GM12878 (cell line): Measurements from ENCODE around the gene TBC1D8. TPM values are rescaled to one million over a fixed set of nuclear protein-coding genes. Genes with fewer than 3 reads are reported as not detected.

Experiments used
- ATAC-seq: fragments of 200-7000 bp; cut with Tn5 transposase; 3 replicates; pipeline ENCODE4 v1.9.1; 2020; ENCODE audit warnings: mild to moderate bottlenecking, moderate library complexity
- BruUV-seq: library from RNA; stranded (reverse); fragments of 400-500 nt; replicated peaks from 2 replicates; lab custom pipeline; 2021; lab: Mats Ljungman, UMichigan
- CTCF ChIA-PET: fragments of 300-600 bp; sonication (Branson Sonifier 250); formaldehyde crosslinking; extraction: SDS; loops from one replicate; lab custom pipeline; 2021; ENCODE audit warnings: inconsistent platforms; lab: Yijun Ruan, JAX
- POLR2A ChIA-PET: fragments of 350-600 bp; formaldehyde crosslinking; extraction: SDS; loops from one replicate; lab custom pipeline; 2021; ENCODE audit warnings: inconsistent platforms; lab: Charles Lee
- RAD21 ChIA-PET: fragments of 300-600 bp; sonication (Branson Sonifier 250); formaldehyde crosslinking; loops from one replicate; lab custom pipeline; 2023; ENCODE audit warnings: antibody characterized with exemption; ENCODE audit not compliant: unreplicated experiment; lab: Charles Lee
- SMC1A ChIA-PET: fragments of 300-600 bp; sonication (Branson Sonifier 250); formaldehyde crosslinking; loops from one replicate; lab custom pipeline; 2023; ENCODE audit not compliant: unreplicated experiment, uncharacterized antibody; lab: Charles Lee
- DNase-seq: peaks from one replicate; pipeline ENCODE4 v3.0.0-alpha.2; 2011; ENCODE audit warnings: low read depth, low spot score
- FAIRE-seq: peaks from 3 replicates; lab custom pipeline; 2011; peaks lifted over from hg19 to GRCh38; lab: Jason Lieb, UNC
- H2AFZ ChIP-seq: 2 replicates; pipeline ENCODE4 v1.6.0; 2011; ENCODE audit warnings: low read depth, low read length, control low read depth; ENCODE audit not compliant: control insufficient read depth
- H3K27ac ChIP-seq: 2 replicates; pipeline ENCODE4 v1.5.1; 2011; ENCODE audit warnings: control low read depth; ENCODE audit not compliant: control insufficient read depth, insufficient read depth
- H3K27me3 ChIP-seq, 2 experiments: replicated peaks in 1 of 2; 2 replicates each; pipeline versions ENCODE4 v1.6.0 to v1.6.1; 2011; ENCODE audit warnings: low read length in 1 of 2; ENCODE audit not compliant: control insufficient read depth in 2 of 2, insufficient read depth in 2 of 2
- H3K36me3 ChIP-seq, 2 experiments: 2 replicates each; pipeline ENCODE4 v1.5.1; 2011; ENCODE audit warnings: low read length in 1 of 2; ENCODE audit not compliant: control insufficient read depth in 2 of 2, insufficient read depth in 2 of 2
- H3K4me1 ChIP-seq: 2 replicates; pipeline ENCODE4 v1.6.1; 2011; ENCODE audit warnings: mild to moderate bottlenecking, low read length, moderate library complexity, mixed read lengths; ENCODE audit not compliant: control insufficient read depth, insufficient read depth
- H3K4me2 ChIP-seq: 2 replicates; pipeline ENCODE4 v1.6.0; 2011; ENCODE audit warnings: control low read depth; ENCODE audit not compliant: control insufficient read depth, insufficient read depth
- H3K4me3 ChIP-seq: fragments of 200-600 bp; sonication (generic); 2 replicates; pipeline ENCODE4 v1.5.1; 2016
- H3K79me2 ChIP-seq: 2 replicates; pipeline ENCODE4 v1.6.0; 2011; ENCODE audit warnings: low read length; ENCODE audit not compliant: control insufficient read depth, insufficient read depth
- H3K9ac ChIP-seq: 2 replicates; pipeline ENCODE4 v1.8.0; 2011; ENCODE audit warnings: low read length, control low read depth, mixed read lengths; ENCODE audit not compliant: control insufficient read depth, insufficient read depth
- H3K9me3 ChIP-seq: replicated peaks from 3 replicates; pipeline ENCODE4 v1.5.1; 2011; ENCODE audit warnings: mild to moderate bottlenecking, low read length; ENCODE audit not compliant: control insufficient read depth, insufficient read depth
- H4K20me1 ChIP-seq: 2 replicates; pipeline ENCODE4 v1.6.0; 2011; ENCODE audit not compliant: control insufficient read depth, insufficient read depth
- ASH2L ChIP-seq: fragments of 300-600, 200-600 bp; sonication (generic); IDR thresholded peaks from 2 replicates; pipeline ENCODE4 v1.6.1; 2017; ENCODE audit warnings: low read depth, mild to moderate bottlenecking, borderline replicate concordance
- CBX3 ChIP-seq: fragments of 200-600 bp; sonication (generic); IDR thresholded peaks from 2 replicates; pipeline ENCODE4 v1.6.1; 2016; ENCODE audit warnings: low read depth, borderline replicate concordance
- CREM ChIP-seq: IDR thresholded peaks from 2 replicates; pipeline ENCODE4 v1.6.1; 2014; ENCODE audit warnings: antibody characterized with exemption, low read depth
- GABPA ChIP-seq: IDR thresholded peaks from 2 replicates; pipeline ENCODE4 v1.6.1; 2014; ENCODE audit warnings: antibody characterized with exemption, low read depth, mild to moderate bottlenecking, inconsistent platforms
- MTA2 ChIP-seq: fragments of 450-650 bp; IDR thresholded peaks from 2 replicates; pipeline ENCODE4 v1.6.1; 2016; ENCODE audit warnings: low read depth, mild to moderate bottlenecking, moderate library complexity
- MYB ChIP-seq: fragments of 150-350 bp; IDR thresholded peaks from 2 replicates; pipeline ENCODE4 v1.6.1; 2014; ENCODE audit warnings: mild to moderate bottlenecking, low read depth, low read length, borderline replicate concordance
- NFYB ChIP-seq: IDR thresholded peaks from 2 replicates; pipeline ENCODE4 v1.6.1; 2011; ENCODE audit warnings: low read depth, mild to moderate bottlenecking, low read length, improper control_type of control experiment, moderate library complexity; ENCODE audit not compliant: insufficient read depth
- PAX8 ChIP-seq: fragments of 450-650 bp; IDR thresholded peaks from 2 replicates; pipeline ENCODE4 v1.6.1; 2017; ENCODE audit warnings: mild to moderate bottlenecking, moderate library complexity
- POLR2AphosphoS5 ChIP-seq: IDR thresholded peaks from 2 replicates; pipeline ENCODE4 v1.6.1; 2011; ENCODE audit warnings: mild to moderate bottlenecking, low read length, inconsistent platforms
- STAT3 ChIP-seq: IDR thresholded peaks from 2 replicates; pipeline ENCODE4 v1.6.1; 2011; ENCODE audit warnings: low read depth, low read length, improper control_type of control experiment
- ZNF207 ChIP-seq: fragments of 450-650 bp; IDR thresholded peaks from 2 replicates; pipeline ENCODE4 v1.6.1; 2014; ENCODE audit warnings: antibody characterized with exemption, mild to moderate bottlenecking, borderline replicate concordance
- ZNF24 ChIP-seq: fragments of 450-650 bp; IDR thresholded peaks from 2 replicates; pipeline ENCODE4 v1.6.1; 2017; ENCODE audit warnings: antibody characterized with exemption, mild to moderate bottlenecking
- WGBS: methylation state at CpG from one replicate; pipeline ENCODE4 v1.1.6; 2016; ENCODE audit warnings: low lambda C conversion rate; ENCODE audit not compliant: insufficient replicate concordance, insufficient coverage; ENCODE audit errors: missing lambda C conversion rate; 5-methylcytosine and 5-hydroxymethylcytosine counted together
- in situ Hi-C: fragments of 300-500 bp; cut with MboI; formaldehyde crosslinking; loops from 9 replicates; pipeline ENCODE4 v1.14.3; 2018; ENCODE audit warnings: mixed read lengths
- intact Hi-C: fragments of 100-400 bp; cut with micrococcal nuclease; formaldehyde crosslinking; loops from one replicate; pipeline ENCODE4 v1.14.2; 2022; ENCODE audit not compliant: unreplicated experiment
- polyA plus RNA-seq, 11 experiments: library from polyadenylated mRNA; depleted of rRNA in 4 of 11; unstranded in 6 of 11; stranded (reverse) in 5 of 11; fragments of >200 nt; fragmentation: Nextera tagmentation in 4 of 11; fragmentation: Illumina TruSeq in 1 of 11; extraction: Ambion mirVana in 4 of 11; extraction: Trizol in 1 of 11; gene quantifications; 1 replicate in 1 of 11; 2 replicates in 10 of 11; pipeline versions ENCODE4 v1.2.1 to v1.2.3, GENCODE V29; 2011 to 2016; ENCODE audit warnings: inconsistent platforms in 2 of 11, missing spikeins in 2 of 11, low read depth in 1 of 11
- total RNA-seq, 4 experiments: library from RNA; depleted of rRNA in 3 of 4; stranded (reverse); fragments of >200 nt in 3 of 4; fragmentation: Illumina TruSeq in 1 of 4; extraction: Trizol in 1 of 4; gene quantifications; 2 replicates each; pipeline versions ENCODE4 v1.2.1 to v1.2.3, GENCODE V29; 2013 to 2021
- TF ChIP-seq, protein P1 (sequence below): fragments of 450-650 bp; formaldehyde crosslinking; IDR thresholded peaks from 2 replicates; pipeline ENCODE4 v1.4.0; 2020; ENCODE audit warnings: mild to moderate bottlenecking, moderate library complexity

The TBC1D8 gene
- total and polyA plus RNA-seq, 10 of the 15 experiments (the other 5 are each of a cell fraction or from before 2014, with no cell fraction given), result 0.80 to 4.9 (median 4.4) TPM

DNA sequence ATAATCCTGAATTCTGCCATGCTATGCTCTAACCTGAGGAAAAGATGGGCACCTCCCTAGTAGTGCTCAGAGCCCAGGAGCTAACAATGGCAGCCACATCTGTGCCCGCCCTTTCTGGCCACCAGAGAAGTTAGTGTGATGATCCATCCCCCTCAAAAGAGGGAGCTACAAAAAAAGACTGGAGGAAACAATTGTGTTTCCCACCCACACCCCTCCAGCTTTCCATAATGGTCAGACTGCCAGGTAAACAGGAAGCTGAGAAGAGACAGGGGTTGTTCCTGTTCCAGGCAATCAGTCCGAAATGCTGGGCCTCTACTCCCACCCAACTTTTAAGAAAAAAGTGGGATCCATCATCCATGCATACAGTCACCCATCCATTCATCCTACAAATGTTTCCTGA lies 3.2 kb downstream of the TBC1D8 start (continued):
- TF ChIP-seq ZNF24 (no peak), PAX8 (no peak)
- TF ChIP-seq, protein P1, sequence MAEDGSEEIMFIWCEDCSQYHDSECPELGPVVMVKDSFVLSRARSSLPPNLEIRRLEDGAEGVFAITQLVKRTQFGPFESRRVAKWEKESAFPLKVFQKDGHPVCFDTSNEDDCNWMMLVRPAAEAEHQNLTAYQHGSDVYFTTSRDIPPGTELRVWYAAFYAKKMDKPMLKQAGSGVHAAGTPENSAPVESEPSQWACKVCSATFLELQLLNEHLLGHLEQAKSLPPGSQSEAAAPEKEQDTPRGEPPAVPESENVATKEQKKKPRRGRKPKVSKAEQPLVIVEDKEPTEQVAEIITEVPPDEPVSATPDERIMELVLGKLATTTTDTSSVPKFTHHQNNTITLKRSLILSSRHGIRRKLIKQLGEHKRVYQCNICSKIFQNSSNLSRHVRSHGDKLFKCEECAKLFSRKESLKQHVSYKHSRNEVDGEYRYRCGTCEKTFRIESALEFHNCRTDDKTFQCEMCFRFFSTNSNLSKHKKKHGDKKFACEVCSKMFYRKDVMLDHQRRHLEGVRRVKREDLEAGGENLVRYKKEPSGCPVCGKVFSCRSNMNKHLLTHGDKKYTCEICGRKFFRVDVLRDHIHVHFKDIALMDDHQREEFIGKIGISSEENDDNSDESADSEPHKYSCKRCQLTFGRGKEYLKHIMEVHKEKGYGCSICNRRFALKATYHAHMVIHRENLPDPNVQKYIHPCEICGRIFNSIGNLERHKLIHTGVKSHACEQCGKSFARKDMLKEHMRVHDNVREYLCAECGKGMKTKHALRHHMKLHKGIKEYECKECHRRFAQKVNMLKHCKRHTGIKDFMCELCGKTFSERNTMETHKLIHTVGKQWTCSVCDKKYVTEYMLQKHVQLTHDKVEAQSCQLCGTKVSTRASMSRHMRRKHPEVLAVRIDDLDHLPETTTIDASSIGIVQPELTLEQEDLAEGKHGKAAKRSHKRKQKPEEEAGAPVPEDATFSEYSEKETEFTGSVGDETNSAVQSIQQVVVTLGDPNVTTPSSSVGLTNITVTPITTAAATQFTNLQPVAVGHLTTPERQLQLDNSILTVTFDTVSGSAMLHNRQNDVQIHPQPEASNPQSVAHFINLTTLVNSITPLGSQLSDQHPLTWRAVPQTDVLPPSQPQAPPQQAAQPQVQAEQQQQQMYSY (CRISPR knock-in tag), result no peak

DNA sequence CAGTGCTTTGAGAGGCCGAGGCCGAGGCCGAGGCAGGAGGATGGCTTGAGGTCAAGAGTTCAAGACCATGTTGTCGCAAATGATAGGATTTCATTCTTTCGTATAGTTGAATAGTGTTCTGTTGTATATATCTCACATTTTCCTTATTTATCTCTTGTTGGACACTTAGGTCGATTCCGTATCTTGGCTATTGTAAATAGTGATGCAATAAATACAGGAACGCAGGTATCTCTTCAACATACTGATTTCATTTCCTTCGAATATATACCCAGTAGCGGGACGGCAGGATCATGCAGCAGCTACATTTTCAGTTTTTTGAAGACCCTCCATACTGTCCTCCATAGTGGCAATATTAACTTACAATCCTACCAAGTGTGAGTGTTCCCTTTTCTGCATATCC lies 4.1 kb downstream of the TBC1D8 start:
- ATAC-seq (no peak), FAIRE-seq (no peak), DNase-seq (no peak)
- H3K4me3 ChIP-seq, result no peak overlapping the region
- no peaks in the 10 kb centered on the region for H3K9me3 ChIP-seq
- in situ Hi-C loops, result no loop called here
- ChIA-PET SMC1A (interaction anchor here (0.9 kb wide), 1 partner anchor 105 kb away, joined by 3 read pairs; no protein-coding TSS in a partner anchor), CTCF (interaction anchor here (1.3 to 1.6 kb wide), 2 partner anchors 110 to 134 kb away, joined by 3 to 6 read pairs; no protein-coding TSS in a partner anchor), POLR2A (no interaction called here), RAD21 (interaction anchor here (1.2 kb wide), 1 partner anchor 111 kb away, joined by 3 read pairs; no protein-coding TSS in a partner anchor)
- no peak overlapping the region for H3K27ac ChIP-seq
- H3K27me3 ChIP-seq, result peaks cover 0 to 3% of the 10 kb centered on the region in 2 experiments; a peak in 1 of 4 replicates
- H3K36me3 ChIP-seq, result no peaks in the 10 kb centered on the region
- H3K79me2 ChIP-seq, result peaks cover 2% of the 10 kb centered on the region; the same call in 1 of the 2 replicates
- no peak overlapping the region for H3K4me2 ChIP-seq
- no peaks in the 10 kb centered on the region for H4K20me1 ChIP-seq
- peaks cover 4% of the 10 kb centered on the region for H3K4me1 ChIP-seq
- TF ChIP-seq ASH2L, result no peak
- TF ChIP-seq GABPA, result no peak
- TF ChIP-seq STAT3, result no peak
- TF ChIP-seq POLR2AphosphoS5, result no peak
- no peak for TF ChIP-seq CBX3
- no peak for TF ChIP-seq NFYB
- TF ChIP-seq MTA2, result no peak
- no peak for TF ChIP-seq CREM
- TF ChIP-seq MYB, result no peak
- no peak for TF ChIP-seq ZNF207
- 64% methylated on average over 11 of the region's 11 CpGs for WGBS
- intact Hi-C loops, result no loop called here
- no peak overlapping the region for H3K9ac ChIP-seq
- no peak overlapping the region for H2AFZ ChIP-seq
- BruUV-seq, result no TSS peak
